ENCODE data around the gene ARL5A.

ARL5A gene

GRCh38 chr2:151860613-151861146, 32.5 kb upstream of the ARL5A start:
- no peak overlapping the region for H3K4me3 ChIP-seq (ENCODE audit: low read depth, low read length)
- TF ChIP-seq MYC (IDR thresholded peaks at IDR 0.05; ENCODE audit: low read depth, low read length) (no peak), MAX (IDR thresholded peaks at IDR 0.05; ENCODE audit: low read depth, low read length) (no peak), CTCF (IDR thresholded peaks at IDR 0.05; ENCODE audit: low read depth, low read length) (no peak), POLR2A (IDR thresholded peaks at IDR 0.05; ENCODE audit: extremely low read depth, insufficient read length) (no peak)
- DNase-seq (ENCODE audit: low read depth) = no peak

GRCh38 chr2:151860210-151860609, 32.0 kb upstream of the ARL5A start:
- H3K4me3 ChIP-seq (ENCODE audit: low read depth, low read length) = no peak overlapping the region
- TF ChIP-seq MAX (IDR thresholded peaks at IDR 0.05; ENCODE audit: low read depth, low read length) (no peak), MYC (IDR thresholded peaks at IDR 0.05; ENCODE audit: low read depth, low read length) (no peak), POLR2A (IDR thresholded peaks at IDR 0.05; ENCODE audit: extremely low read depth, insufficient read length) (no peak), CTCF (IDR thresholded peaks at IDR 0.05; ENCODE audit: low read depth, low read length) (no peak)
- DNase-seq (ENCODE audit: low read depth) = no peak

- no peak overlapping the region for H3K4me3 ChIP-seq (ENCODE audit: low read depth, low read length)
- TF ChIP-seq CTCF (IDR thresholded peaks at IDR 0.05; ENCODE audit: low read depth, low read length) (no peak), MAX (IDR thresholded peaks at IDR 0.05; ENCODE audit: low read depth, low read length) (no peak)
- no peak for DNase-seq (ENCODE audit: low read depth)
Observed at GRCh38 chr2:151857650-151858049, 29.4 kb upstream of the ARL5A start.

DNA sequence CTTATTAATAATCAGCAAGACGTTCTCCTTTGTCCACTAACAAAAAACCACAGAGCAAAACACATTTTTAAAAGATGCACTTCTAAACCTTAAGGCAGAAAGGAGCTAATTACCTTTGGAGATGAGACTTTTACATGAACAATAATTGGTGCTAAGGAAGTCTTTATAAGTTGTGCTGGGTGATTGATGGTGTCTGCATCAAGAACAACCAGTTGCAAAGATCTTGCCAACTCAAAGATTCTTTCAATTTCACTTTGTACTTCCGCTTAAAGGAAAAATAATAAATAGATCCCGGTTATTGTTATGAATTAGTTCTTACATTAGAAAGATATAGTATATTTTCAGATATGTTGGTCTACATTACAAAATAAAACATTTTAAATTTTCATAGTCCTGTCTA, 26.9 kb upstream of the ARL5A start:
- DNase-seq (ENCODE audit: low read depth) = no peak
- H3K4me3 ChIP-seq (ENCODE audit: low read depth, low read length) = no peak overlapping the region
- TF ChIP-seq MYC (IDR thresholded peaks at IDR 0.05; ENCODE audit: low read depth, low read length) (no peak), CTCF (IDR thresholded peaks at IDR 0.05; ENCODE audit: low read depth, low read length) (no peak), POLR2A (IDR thresholded peaks at IDR 0.05; ENCODE audit: extremely low read depth, insufficient read length) (no peak), MAX (IDR thresholded peaks at IDR 0.05; ENCODE audit: low read depth, low read length) (no peak)

DNA sequence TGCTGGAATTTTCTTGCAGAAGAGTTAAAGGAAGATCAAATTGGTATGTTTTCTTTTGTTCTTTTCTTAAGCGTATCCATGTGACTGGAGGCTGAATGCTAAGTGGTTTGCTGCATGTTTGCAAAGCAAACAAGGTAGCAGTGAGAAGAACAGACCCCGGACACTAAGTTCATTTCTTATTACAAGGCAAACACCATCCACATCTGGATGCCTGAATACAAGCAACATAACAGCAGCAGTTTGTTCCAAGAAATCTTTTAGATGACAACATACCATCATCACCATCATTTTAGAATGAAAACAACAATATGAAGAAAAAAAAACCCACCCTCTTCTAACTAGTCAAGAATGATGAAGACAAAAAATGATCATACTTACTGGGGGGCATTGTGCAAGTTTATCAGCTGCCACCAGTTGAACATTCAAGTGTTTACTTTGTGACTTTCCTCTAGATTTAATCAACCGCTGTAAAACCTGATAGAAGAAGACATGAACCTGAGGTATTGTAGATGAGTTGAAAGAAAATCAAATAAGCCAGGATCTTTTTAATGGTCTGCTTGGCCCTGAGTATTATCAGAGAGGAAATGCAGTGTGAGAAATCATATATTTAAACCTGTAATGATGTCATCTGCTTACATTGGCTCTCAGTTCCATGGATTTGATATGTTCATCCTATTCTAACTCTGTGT, 25.0 kb upstream of the ARL5A start:
- H3K4me3 ChIP-seq (ENCODE audit: low read depth, low read length) = no peak overlapping the region
- TF ChIP-seq POLR2A (IDR thresholded peaks at IDR 0.05; ENCODE audit: extremely low read depth, insufficient read length) = no peak
- no peak for TF ChIP-seq MAX (IDR thresholded peaks at IDR 0.05; ENCODE audit: low read depth, low read length)
- no peak for DNase-seq (ENCODE audit: low read depth)

DNA sequence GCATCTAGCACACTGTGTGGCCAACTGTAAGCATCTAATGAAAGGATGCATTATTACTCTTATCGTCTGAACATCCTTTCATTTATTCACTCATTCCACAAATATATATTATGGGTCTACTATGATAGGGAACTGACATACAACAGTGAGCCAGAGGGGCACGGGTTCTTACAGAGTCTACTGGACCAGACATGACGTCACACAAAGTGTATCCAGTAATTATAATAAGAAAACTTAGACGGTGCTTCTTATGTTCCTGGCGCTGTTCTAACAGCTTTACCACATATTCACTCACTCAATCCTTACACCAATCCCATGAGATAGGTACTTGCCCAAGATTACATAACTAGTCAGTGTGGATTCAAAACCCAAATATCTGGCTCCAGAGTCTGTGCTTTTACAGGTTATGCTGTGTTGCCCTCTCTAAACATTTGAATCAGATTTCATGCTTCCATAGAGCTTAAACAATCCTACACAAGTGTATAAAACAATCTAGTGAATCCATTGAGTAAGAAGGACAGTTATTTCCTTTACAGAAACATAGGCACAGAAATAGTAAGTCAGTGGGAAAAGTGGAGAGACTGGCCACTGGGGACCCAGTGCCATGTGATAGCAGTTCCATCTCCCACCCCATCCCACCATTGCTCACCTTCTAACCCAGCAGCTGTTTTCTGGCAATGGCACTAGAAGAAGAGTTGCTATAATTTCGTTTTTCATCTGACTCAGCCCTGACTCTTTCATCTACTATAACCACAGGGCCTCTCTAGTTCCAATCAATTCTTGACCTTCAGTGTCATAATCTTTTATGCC, 24.2 kb upstream of the ARL5A start:
- no peak overlapping the region for H3K4me3 ChIP-seq (ENCODE audit: low read depth, low read length)
- DNase-seq (ENCODE audit: low read depth) = no peak
- TF ChIP-seq MYC (IDR thresholded peaks at IDR 0.05; ENCODE audit: low read depth, low read length) (no peak), CTCF (IDR thresholded peaks at IDR 0.05; ENCODE audit: low read depth, low read length) (no peak), POLR2A (IDR thresholded peaks at IDR 0.05; ENCODE audit: extremely low read depth, insufficient read length) (no peak), MAX (IDR thresholded peaks at IDR 0.05; ENCODE audit: low read depth, low read length) (no peak)

Data from NB4 (cell line).